GM19468 (cell line): ENCODE measurements around the gene ZNF480.
A peak's percentile ranks its signal among the peaks of the same experiment; 100 is the strongest.
"Not testable (repeated sequence)": the region's sequence is repeated elsewhere in the genome, so short reads cannot be mapped to it uniquely, and the experiment has no call there.

Experiments
- ATAC-seq: cut with Tn5 transposase; IDR thresholded peaks from one replicate; pipeline ENCODE4 v1.9.1; 2021; ENCODE audit warnings: mild to moderate bottlenecking, moderate library complexity, moderate number of reproducible peaks; ENCODE audit not compliant: unreplicated experiment; ENCODE audit errors: extremely low read depth

ZNF480 gene

GRCh38 chr19:52336117-52336790 lies 39.3 kb downstream of the ZNF480 start, which contains the start of gene ZNF610:
Gene ZNF610 (plus strand): TSS chr19:52336243. CDS start chr19:52349173, 12,930 bp downstream.
- ATAC-seq, result peak; percentile 39

DNA sequence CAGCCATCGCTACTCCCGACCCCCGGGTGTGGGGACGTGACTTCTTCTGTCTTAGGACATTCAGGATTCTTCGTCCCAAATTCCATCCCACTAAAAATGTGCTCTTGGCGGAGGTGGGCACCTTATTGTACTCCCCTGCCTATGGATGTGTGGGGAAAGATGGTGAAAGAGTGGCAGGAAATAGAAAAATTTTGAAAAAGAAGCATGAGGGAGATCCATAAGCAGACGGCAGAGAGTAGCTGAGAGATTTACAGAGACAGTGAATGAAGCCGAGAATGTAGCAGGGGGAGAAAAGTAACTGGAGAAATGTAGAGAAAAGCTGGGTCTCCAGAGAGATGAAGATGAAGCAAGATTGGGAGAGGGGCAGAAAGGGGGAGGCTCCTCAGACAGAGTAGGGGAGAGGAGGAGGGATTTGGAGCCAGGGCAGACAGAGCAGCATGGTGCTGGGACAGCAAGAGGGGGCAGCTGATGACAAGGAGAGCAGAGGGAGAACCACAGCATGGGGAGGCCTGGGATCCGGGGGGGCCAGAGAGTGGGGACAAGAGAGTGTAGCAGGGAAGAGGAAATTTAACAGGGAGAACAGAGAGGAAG lies 39.9 kb downstream of the ZNF480 start:
- no peak for ATAC-seq

- ATAC-seq, result not testable (repeated sequence)
Measured at GRCh38 chr19:52339022-52339421, 42.1 kb downstream of the ZNF480 start.

DNA sequence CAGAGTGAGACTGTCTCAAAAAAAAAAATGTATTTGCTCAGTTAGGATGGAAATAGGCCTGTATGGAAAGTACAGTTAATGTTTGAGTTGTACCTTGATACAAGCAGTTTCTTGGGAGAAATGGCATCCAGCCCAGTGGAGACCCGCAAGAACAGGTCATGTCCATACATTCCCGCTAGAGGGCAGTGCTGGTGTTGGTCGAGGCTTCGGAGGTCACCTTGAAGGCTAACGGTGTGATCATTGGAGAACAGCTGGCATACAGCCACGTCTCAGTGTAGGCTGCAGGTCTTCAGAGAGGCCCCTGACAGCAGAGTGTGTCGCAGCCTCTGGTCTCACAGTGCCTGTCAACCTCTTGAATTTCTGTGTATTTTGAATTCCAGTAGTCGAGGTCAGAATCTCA lies 46.6 kb downstream of the ZNF480 start:
- ATAC-seq, result no peak

GRCh38 chr19:52345162-52345561 lies 48.2 kb downstream of the ZNF480 start:
- no peak for ATAC-seq

DNA sequence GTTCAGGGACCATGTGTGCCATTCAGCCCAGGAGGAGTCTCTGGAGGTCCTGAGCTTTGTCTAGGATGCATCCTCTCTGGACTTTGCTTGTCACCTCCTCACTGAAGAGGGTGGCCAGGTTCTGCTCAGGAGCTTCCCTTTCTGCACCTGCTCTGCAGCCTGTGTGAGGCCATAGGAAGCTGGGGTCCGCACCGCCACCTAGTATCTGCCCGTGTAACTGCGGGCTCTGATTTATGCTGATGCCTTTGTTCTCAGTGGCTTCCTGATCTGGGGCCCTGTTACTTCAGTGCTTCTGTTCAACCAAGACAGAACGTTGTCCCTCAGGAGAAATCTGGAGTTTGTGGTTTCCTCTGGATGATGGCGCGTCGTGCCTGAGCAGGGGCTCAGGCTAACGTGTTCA lies 54.5 kb downstream of the ZNF480 start:
- no peak for ATAC-seq

GRCh38 chr19:52366414-52366824 lies 69.5 kb downstream of the ZNF480 start:
- no peak for ATAC-seq

- peak; percentile 63 for ATAC-seq
Measured at GRCh38 chr19:52369559-52370340, 72.8 kb downstream of the ZNF480 start, which contains the start of gene ZNF880. Gene ZNF880 (plus strand): TSS chr19:52369923. CDS start chr19:52369966, 43 bp downstream.

DNA sequence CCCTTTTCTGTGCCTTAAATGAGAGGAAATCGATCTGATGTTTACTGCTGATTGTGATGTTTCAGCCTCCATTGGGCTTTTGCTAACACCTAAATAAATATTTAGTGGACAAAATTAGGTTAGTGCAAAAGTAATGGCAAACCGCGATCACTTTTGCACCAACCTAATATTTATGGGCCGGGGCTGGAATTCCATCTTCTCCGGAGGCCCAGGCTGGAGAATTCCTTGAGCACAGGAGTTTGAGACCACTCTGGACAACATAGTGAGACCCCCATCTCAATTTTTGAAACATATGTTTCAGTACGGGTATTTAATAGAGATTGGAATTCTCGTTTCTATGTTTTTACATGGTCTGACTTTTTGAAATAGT lies 73.4 kb downstream of the ZNF480 start:
- no peak for ATAC-seq
